Right lung (tissue), 5 donors: ENCODE data around the gene PHF14. TPM values are rescaled to one million over a fixed set of nuclear protein-coding genes. Genes with fewer than 3 reads are reported as not detected.
A peak's percentile ranks its signal among the peaks of the same experiment; 100 is the strongest.

Source experiments
- DNase-seq, 2 donors: peaks; one replicate each; pipeline ENCODE4 v3.0.0-alpha.2; 2013
- polyA plus RNA-seq, 5 donors: library from polyadenylated mRNA; unstranded; fragments of 120-200 nt; gene quantifications; one replicate each; pipeline versions ENCODE4 v1.2.1 to v1.2.3, GENCODE V29; 2013; ENCODE audit warnings: inconsistent platforms in 1 of 5, low replicate concordance in 1 of 5; ENCODE audit not compliant: insufficient read length in 5 of 5, insufficient read depth in 1 of 5

Gene PHF14
- polyA plus RNA-seq, 5 donors: 57.9 to 83.7 (median 70.1) TPM

- DNase-seq: no peak
These were observed 109.0 kb downstream of the PHF14 start for GRCh38 chr7:11082552-11083213.

GRCh38 chr7:11083214-11083568 is 109.5 kb downstream of the PHF14 start:
- DNase-seq: no peak

GRCh38 chr7:11104578-11104977 is 130.9 kb downstream of the PHF14 start:
- no peak for DNase-seq

GRCh38 chr7:11109659-11110058 is 136.0 kb downstream of the PHF14 start:
- no peak for DNase-seq

GRCh38 chr7:11120068-11120664 is 146.5 kb downstream of the PHF14 start:
- no peak for DNase-seq

DNA sequence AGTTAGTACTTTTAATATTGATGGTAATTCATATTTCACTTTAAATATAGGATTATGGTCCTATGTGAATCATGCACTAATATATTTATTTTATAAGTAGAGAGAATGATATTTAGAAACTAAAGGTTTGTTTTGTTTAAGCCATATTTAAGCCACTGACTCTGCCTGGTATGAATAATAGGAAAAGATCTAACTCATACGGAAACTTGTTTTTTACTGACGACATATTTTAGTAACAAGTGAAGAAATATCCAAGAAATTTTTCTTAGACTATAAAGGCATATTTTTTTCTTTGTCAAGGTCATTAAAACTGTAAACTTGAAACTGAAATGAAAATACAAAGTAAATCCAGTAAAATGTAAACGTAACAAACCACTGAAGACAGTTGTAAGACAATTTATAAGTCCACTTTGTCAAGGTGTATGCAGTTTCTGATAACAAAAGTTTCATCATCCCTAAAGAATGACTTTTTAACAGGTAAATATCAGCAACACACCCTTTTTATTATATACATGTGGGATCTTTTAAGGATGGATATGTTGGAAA is 147.1 kb downstream of the PHF14 start:
- no peak for DNase-seq

GRCh38 chr7:11124856-11125559 is 151.3 kb downstream of the PHF14 start:
- no peak for DNase-seq

- no peak for DNase-seq
These were observed 153.6 kb downstream of the PHF14 start for GRCh38 chr7:11127114-11127785.

DNA sequence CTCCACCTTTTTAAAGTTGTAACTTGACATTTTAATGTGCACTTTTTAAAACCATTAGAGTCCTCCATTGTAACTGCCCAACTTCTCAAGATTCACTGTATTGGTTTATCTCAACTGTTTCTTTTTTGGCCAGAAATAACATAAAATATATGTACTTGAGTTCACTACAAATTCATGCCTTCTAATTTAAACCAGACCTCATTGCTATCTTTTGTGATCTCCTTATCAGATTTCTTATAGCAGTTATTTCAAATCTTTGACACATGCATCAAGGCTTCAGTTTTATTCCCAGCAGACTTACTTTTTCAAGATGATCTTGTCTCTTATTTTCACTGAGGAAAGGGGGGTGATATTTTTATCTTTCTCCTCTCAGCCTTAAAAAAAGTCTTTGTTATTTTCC is 154.3 kb downstream of the PHF14 start:
- DNase-seq: no peak

- no peak for DNase-seq
These were observed 154.8 kb downstream of the PHF14 start for GRCh38 chr7:11128498-11128897.

GRCh38 chr7:11130012-11130411 is 156.3 kb downstream of the PHF14 start:
- DNase-seq: peak in 1 of 2 donors; percentile 0

- no peak for DNase-seq
These were observed 156.9 kb downstream of the PHF14 start for GRCh38 chr7:11130601-11131000.

DNA sequence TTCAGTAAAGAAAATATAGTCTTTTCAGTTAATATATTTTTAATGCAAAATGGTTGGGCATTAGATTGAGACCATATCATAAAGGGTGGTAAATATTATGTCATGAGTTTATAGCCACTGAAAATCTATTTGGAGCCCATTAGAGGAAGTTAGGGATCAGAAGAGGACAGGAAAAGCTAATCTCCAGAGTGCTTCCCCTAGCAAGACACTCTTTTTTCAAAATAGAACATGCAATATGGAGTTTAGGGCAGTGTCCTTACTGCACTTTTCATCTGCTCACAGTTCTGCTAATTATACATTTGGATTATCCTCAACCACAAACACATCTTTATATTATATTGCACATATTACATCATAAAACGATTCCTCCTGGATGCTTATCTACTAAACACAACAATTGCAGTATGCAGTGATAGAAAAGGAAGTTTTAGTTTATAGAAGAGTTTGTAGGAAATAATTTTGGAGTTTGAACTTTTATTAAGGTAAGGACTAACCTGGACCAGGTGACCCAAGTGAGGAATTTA is 159.8 kb downstream of the PHF14 start:
- no peak for DNase-seq

GRCh38 chr7:11135573-11135972 is 161.9 kb downstream of the PHF14 start:
- DNase-seq: no peak

DNA sequence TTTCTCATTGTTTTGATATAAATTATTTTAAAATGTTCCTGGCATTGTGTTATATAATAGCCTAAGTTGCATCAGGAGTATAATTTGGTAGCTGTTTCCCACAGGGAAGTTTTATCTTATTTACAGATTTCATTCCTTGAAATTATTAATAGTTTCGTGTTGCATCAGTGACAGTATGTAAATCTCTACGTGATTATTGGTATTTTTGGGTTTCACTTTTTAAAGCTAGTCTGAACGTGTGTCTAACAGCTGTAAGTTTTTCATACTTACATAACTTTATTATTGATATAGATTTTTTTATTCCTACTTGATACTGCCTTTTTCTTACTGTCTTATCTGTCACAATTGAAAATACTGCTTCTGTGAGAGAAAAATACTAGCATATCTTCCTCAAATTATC is 167.9 kb downstream of the PHF14 start:
- DNase-seq: no peak

GRCh38 chr7:11153694-11154093 is 180.0 kb downstream of the PHF14 start:
- DNase-seq: no peak

GRCh38 chr7:11155883-11156282 is 182.2 kb downstream of the PHF14 start:
- no peak for DNase-seq

- DNase-seq: no peak
These were observed 187.8 kb downstream of the PHF14 start for GRCh38 chr7:11161499-11161898.

DNA sequence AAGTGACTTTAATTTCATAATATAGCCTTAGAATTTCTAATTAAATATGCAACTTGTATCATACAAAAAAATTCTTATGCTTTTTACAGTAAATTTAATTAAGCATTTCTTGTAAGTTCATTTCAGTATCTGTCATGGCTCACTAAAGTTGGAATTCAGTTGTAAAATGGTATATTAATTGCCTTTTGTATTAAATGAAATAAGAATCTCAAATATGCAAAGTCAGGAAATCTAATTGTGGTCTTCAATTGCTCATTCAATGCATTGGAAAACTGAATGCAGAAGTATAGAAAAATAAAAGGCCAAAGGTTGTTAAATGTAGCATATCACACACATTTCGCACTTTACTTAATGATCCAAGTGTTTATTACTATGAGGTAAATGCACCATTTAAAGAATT is 189.5 kb downstream of the PHF14 start:
- no peak for DNase-seq

GRCh38 chr7:11166051-11166450 is 192.4 kb downstream of the PHF14 start:
- no peak for DNase-seq

GRCh38 chr7:11168650-11169170 is 195.0 kb downstream of the PHF14 start:
- no peak for DNase-seq

- DNase-seq: peak in 1 of 2 donors; percentile 14
These were observed 196.5 kb downstream of the PHF14 start for GRCh38 chr7:11170175-11170574.
